ENCODE measurements around the gene COPS9. TPM values are rescaled to one million over a fixed set of nuclear protein-coding genes. Genes with fewer than 3 reads are reported as not detected.

COPS9 gene
- total RNA-seq, 2 experiments from 2014 or later, result 84.5 to 91.3 TPM

DNA sequence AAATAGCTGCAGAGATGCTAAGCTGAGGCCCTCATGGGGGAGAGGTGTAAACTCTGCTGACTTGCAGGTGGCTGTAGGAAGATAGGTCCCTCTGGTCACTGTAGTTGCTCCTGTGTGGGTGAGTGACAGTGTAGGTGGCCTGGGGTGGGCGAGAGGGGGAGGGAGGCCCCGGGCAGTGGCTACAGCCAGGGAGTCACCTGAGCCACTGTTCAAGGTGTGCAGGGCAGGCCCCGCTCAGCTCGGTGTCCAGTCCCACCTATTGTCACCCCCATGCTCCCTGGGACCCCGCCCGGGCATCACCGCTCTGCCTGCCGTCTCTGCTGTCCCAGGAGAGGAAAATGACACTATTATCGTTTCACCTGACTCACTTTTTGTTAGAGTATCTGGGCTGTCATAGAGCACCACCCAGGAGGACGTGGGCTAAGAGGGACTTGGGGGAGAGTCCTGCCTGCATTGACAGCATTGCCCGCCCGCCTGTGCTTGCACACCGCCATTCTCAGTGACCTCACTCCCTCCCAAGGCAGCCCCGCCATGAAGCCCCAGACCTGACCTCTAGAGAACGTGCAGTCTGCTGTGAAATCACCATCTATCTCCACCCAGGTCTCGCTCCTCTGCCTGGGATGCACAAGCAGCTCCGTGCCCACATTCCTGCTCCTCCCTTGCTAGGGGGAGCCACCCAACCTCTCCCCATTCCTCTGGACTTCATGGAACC lies 29.2 kb downstream of the COPS9 start:
- intact Hi-C loops (cut with micrococcal nuclease), result no loop called here
- no peak for DNase-seq

DNA sequence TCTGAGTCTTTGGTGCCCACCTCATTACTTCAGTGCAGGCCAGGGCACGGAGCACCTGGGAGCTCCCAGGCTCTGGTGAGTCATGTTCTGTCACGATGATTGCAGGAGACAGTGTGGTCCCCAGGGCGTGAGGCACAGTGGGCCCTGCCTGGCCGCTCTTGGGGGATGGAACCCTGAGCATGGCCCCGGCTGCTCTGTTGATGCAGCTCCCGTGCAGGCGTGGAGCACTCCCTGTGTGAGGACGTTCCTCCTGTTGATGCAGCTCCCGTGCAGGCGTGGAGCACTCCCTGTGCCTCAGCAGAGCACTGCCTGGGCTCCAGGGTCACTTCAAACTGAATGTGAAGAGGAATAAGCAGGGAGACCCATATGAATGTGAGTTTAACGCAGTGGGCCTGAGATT lies 30.1 kb downstream of the COPS9 start:
- no peak overlapping the region for H3K27ac Mint-ChIP-seq
- H3K4me3 Mint-ChIP-seq, result no peak overlapping the region
- intact Hi-C loops (cut with micrococcal nuclease), result no loop called here

More for the DNA sequence above, 29.2 kb downstream of the COPS9 start:
- Mint-ChIP-seq H3K27ac (no peak overlapping the region), H3K9me3 (no peaks in the 10 kb centered on the region), H3K27me3 (ENCODE audit: low read depth) (peaks cover 24% of the 10 kb centered on the region), H3K36me3 (ENCODE audit: low read depth) (no peaks in the 10 kb centered on the region), H3K4me3 (no peak overlapping the region), H3K4me1 (ENCODE audit: low read depth) (no peaks in the 10 kb centered on the region)
- CTCF ChIA-PET, result no interaction called here

DNA sequence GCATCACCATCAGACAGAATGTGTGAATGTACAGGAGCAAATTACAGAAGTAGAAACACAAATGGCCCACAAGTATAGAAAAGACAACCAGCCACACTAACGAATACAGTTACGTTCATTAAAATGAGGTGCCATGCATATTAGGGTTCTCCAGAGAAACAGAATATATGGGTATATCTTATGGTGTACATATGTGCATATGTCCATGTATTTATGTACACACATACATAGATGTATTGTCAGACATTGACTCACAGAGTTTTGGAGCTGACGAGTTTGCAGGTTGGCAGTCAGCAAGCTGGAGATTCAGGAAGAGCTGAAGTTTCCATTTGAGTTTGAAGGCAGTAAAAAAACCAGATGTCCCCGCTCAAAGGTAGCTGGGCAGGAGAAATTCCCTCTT lies 33.0 kb downstream of the COPS9 start:
- no peak overlapping the region for H3K27ac Mint-ChIP-seq
- peaks cover 3% of the 10 kb centered on the region for H3K36me3 Mint-ChIP-seq (ENCODE audit: low read depth)
- no peak for DNase-seq
- no peaks in the 10 kb centered on the region for H3K9me3 Mint-ChIP-seq
- H3K4me1 Mint-ChIP-seq (ENCODE audit: low read depth), result no peaks in the 10 kb centered on the region
- CTCF ChIA-PET, result no interaction called here
- peaks cover 37% of the 10 kb centered on the region for H3K27me3 Mint-ChIP-seq (ENCODE audit: low read depth)
- intact Hi-C loops (cut with micrococcal nuclease), result no loop called here
- no peak overlapping the region for H3K4me3 Mint-ChIP-seq

More for the DNA sequence above, 30.1 kb downstream of the COPS9 start:
- DNase-seq, result no peak
- Mint-ChIP-seq H3K36me3 (ENCODE audit: low read depth) (no peaks in the 10 kb centered on the region), H3K9me3 (no peaks in the 10 kb centered on the region), H3K4me1 (ENCODE audit: low read depth) (no peaks in the 10 kb centered on the region), H3K27me3 (ENCODE audit: low read depth) (peaks cover 27% of the 10 kb centered on the region)
- CTCF ChIA-PET, result no interaction called here

DNA sequence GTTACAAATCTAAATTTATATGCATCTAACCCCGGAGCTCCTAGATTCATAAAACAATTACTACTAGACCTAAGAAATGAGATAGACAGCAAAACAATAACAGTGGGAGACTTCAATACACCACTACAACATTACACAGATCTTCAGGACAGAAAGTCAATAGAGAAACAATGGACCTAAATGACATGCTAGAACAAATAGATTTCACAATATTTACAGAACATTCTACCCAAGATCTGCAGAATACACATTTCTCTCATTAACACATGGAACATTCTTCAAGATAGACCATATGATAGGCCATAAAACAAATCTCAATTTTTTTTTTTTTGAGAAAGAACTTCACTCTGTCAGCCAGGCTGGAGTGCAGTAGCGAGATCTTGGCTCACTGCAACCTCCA lies 37.8 kb downstream of the COPS9 start:
- Mint-ChIP-seq H3K4me3 (no peak overlapping the region), H3K9me3 (peaks cover 3% of the 10 kb centered on the region), H3K27me3 (ENCODE audit: low read depth) (peaks cover 67% of the 10 kb centered on the region), H3K4me1 (ENCODE audit: low read depth) (no peaks in the 10 kb centered on the region), H3K27ac (no peak overlapping the region), H3K36me3 (ENCODE audit: low read depth) (peaks cover 3% of the 10 kb centered on the region)
- no peak for DNase-seq
- CTCF ChIA-PET, result interaction anchor here (1.0 kb wide), 1 partner anchor 37 kb away, joined by 3 read pairs; no protein-coding TSS in a partner anchor
- intact Hi-C loops (cut with micrococcal nuclease), result no loop called here

DNA sequence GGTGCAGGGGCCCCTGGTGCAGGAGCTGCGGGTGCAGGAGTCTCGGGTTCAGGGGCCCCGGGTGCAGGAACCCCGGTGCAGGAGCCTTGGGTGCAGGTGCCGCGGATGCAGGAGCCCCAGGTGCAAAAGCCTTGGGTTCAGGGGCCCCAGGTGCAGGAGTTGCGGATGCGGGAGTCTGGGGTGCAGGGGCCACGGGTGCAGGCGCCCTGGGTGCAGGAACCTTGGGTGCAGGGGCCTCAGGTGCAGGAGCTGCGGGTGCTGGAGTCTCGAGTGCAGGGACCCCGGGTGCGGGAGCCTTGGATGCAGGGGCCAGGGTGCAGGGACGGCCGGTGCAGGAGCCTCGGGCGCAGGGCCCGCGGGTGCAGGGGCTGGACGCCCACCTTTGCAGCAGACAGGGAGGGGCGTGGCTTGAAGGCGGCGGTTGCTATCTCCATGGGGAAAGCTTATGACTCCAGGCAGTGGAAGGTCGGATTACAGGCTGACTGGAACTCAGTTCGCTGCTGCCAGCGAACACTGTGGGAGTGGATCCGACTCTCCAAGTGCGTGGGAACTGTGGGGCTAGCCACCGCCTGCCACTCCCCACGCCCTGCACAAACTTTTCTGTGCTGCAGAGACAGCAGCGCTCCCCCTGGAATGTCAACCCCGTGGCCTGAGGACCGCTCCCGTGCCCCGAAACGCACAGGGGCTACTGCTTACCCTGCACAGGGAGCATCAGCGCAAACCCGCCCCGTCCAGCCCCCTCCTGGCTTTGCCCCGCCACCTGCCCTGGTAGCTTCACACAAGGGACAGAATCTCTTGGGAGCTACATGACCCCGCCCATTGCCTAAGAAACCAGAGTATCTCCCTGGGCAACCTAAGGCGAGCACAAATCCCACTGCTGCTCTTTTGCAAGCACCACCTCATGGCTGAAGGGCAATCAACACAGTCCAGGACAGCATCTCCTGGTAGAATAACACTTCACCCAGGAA lies 40.3 kb downstream of the COPS9 start:
- DNase-seq, result no peak
- Mint-ChIP-seq H3K9me3 (peaks cover 3% of the 10 kb centered on the region), H3K36me3 (ENCODE audit: low read depth) (peaks cover 3% of the 10 kb centered on the region), H3K4me3 (no peak overlapping the region), H3K4me1 (ENCODE audit: low read depth) (no peaks in the 10 kb centered on the region), H3K27ac (no peak overlapping the region), H3K27me3 (ENCODE audit: low read depth) (peaks cover 72% of the 10 kb centered on the region)
- intact Hi-C loops (cut with micrococcal nuclease), result no loop called here
- CTCF ChIA-PET, result no interaction called here

DNA sequence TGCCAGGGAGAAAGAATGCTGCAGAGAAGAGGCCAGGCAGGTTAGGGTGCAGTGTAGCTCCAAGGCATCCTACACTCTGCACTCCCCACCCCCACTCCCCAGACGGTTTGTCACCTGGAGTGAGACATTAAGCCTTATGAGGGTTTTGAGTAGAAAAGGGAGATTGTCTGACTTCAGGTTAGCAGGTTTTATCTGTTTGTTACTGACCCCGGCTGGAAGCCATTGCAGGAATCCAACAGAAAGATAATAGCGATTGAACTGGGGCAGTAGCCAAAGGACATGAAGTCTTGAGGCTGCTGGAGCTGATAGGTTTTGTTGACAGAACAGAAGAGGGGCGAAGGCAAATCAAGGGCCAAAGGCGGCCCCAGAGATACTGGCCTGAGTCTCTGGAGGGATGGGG lies 46.8 kb downstream of the COPS9 start:
- H3K27me3 Mint-ChIP-seq (ENCODE audit: low read depth), result peaks cover 32% of the 10 kb centered on the region
- intact Hi-C loops (cut with micrococcal nuclease), result no loop called here
- H3K9me3 Mint-ChIP-seq, result peaks cover 14% of the 10 kb centered on the region
- no peak for DNase-seq
- H3K27ac Mint-ChIP-seq, result no peak overlapping the region
- no peaks in the 10 kb centered on the region for H3K36me3 Mint-ChIP-seq (ENCODE audit: low read depth)
- no peak overlapping the region for H3K4me3 Mint-ChIP-seq
- no peaks in the 10 kb centered on the region for H3K4me1 Mint-ChIP-seq (ENCODE audit: low read depth)
- CTCF ChIA-PET, result no interaction called here

DNA sequence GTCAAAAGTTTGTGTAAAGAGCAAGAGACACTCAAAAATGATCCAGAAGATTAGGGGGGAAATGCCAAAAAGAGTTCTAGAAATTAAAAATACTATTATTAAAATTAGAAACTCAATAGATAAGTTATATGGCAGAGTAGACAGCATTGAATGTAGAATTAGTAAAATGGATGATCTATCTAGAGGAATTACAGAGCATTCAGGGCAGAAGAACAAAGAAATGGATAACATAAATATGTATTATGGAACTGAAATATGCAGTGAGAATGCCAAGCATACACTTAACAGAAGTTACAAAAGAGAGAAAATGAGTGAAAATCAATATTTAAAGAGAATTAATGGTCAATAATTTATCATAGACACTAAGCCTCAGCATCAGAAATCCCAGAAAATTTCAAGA lies 49.5 kb downstream of the COPS9 start:
- H3K4me1 Mint-ChIP-seq (ENCODE audit: low read depth), result no peaks in the 10 kb centered on the region
- H3K36me3 Mint-ChIP-seq (ENCODE audit: low read depth), result no peaks in the 10 kb centered on the region

More for the DNA sequence above, 49.5 kb downstream of the COPS9 start:
- H3K9me3 Mint-ChIP-seq, result peaks cover 14% of the 10 kb centered on the region
- no peak for DNase-seq
- H3K27me3 Mint-ChIP-seq (ENCODE audit: low read depth), result peaks cover 19% of the 10 kb centered on the region
- CTCF ChIA-PET, result no interaction called here
- intact Hi-C loops (cut with micrococcal nuclease), result no loop called here
- no peak overlapping the region for H3K4me3 Mint-ChIP-seq
- no peak overlapping the region for H3K27ac Mint-ChIP-seq

Other genes starting within 250 kb of the COPS9 start
- 100 to 1,000 TPM; 134 to 142 TPM for gene NDUFA10, start 111.0 kb downstream of the COPS9 start, total RNA-seq
- gene OR6B2, start 105.9 kb downstream of the COPS9 start, total RNA-seq, result not detected
- not detected for gene OR6B3, start 82.8 kb downstream of the COPS9 start, total RNA-seq
- gene OTOS, start 4.4 kb upstream of the COPS9 start, total RNA-seq, result not detected

All from activated naive CD4-positive, alpha-beta T cell treated with anti-CD3 and anti-CD28 coated beads for 36 hours (primary cell).